Ishikawa (cell line): ENCODE data around the gene HOXA7.

ENCODE experiments used
- MAX ChIP-seq: IDR thresholded peaks from 2 replicates; pipeline ENCODE4 v1.6.1; 2012
- RAD21 ChIP-seq: IDR thresholded peaks from 2 replicates; pipeline ENCODE4 v1.6.1; 2012; ENCODE audit warnings: low read depth

DNA sequence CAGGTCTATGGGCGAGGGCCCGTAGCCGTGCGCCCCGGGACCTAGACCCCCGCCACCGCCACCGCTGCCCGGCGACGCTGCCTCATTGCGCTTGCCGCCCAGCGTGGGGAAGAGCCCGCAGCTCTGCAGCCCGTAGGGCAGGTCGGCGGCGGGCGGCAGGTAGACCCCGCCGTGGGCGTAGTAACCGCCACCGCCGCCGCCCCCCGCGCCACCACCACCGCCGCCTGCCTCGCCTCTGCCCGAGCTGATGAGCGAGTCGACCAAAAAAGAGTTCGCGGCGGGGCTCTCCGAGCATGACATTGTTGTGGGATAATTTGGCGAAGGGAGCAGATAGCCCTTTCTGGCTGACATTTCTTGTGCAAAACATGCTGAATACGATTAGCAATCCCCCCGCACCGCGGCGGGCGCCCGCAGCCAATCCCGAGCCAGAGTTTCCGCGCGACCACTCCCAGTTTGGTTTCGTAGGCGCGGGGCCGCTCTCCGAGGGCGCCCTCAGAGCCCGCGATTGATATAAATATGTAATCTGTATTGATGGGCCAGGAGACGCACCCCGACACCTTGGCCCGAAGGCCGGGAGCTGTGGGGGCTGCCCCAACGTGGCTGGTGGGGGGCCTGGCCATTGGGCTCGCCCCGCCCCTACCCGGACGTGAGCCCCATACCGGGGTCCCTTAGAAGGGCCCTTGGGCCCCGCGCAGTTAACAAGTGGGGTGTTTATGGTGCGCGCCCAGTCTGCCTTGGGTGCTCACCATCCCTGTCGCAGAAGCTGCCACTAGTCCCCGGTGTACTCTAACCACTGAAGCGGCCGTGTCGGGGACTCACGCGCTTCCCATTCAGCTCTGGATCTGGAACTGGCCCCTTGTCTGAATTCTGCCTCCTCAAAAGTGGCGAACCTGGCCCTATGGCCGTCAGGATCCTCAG is 17.7 kb upstream of the HOXA7 start, which contains the start of gene HOXA10:
- no peak for TF ChIP-seq MAX
- no peak for TF ChIP-seq RAD21
